ENCODE results near the gene SEMA3A. TPM values are rescaled to one million over a fixed set of nuclear protein-coding genes. Genes with fewer than 3 reads are reported as not detected.

The SEMA3A gene
- total and polyA plus RNA-seq, 8 donors, result 6.1 to 32.5 (median 23.8) TPM

GRCh38 chr7:84022009-84022408 lies 172.6 kb downstream of the SEMA3A start:
- no peak overlapping the region for H3K27ac ChIP-seq
- no peaks in the 10 kb centered on the region for H3K9me3 ChIP-seq
- TF ChIP-seq CTCF (IDR thresholded peaks at IDR 0.05), result no peak
- H3K4me3 ChIP-seq, result no peak overlapping the region
- no peaks in the 10 kb centered on the region for H3K4me1 ChIP-seq
- intact Hi-C loops (cut with DNase I), result no loop called here
- no peaks in the 10 kb centered on the region for H3K36me3 ChIP-seq
- DNase-seq (no peak), ATAC-seq (no peak)
- H3K27me3 ChIP-seq, result no peaks in the 10 kb centered on the region

- intact Hi-C loops (cut with DNase I), result no loop called here
- no peaks in the 10 kb centered on the region for H3K36me3 ChIP-seq
- ATAC-seq (no peak), DNase-seq (no peak)
- no peaks in the 10 kb centered on the region for H3K9me3 ChIP-seq
- H3K27me3 ChIP-seq, result no peaks in the 10 kb centered on the region
- no peak for TF ChIP-seq CTCF (IDR thresholded peaks at IDR 0.05)
- H3K4me1 ChIP-seq, result no peaks in the 10 kb centered on the region
- H3K4me3 ChIP-seq, result no peak overlapping the region
- no peak overlapping the region for H3K27ac ChIP-seq
Observed at GRCh38 chr7:84021292-84021908, 173.2 kb downstream of the SEMA3A start.

GRCh38 chr7:84017651-84018050 lies 176.9 kb downstream of the SEMA3A start:
- ATAC-seq, result no peak
- intact Hi-C loops (cut with DNase I), result no loop called here

GRCh38 chr7:84013616-84014240 lies 180.9 kb downstream of the SEMA3A start:
- intact Hi-C loops (cut with DNase I), result no loop called here
- TF ChIP-seq CTCF (IDR thresholded peaks at IDR 0.05), result no peak

More at GRCh38 chr7:84017651-84018050, 176.9 kb downstream of the SEMA3A start:
- Histone ChIP-seq H3K27me3 (no peaks in the 10 kb centered on the region), H3K4me1 (no peaks in the 10 kb centered on the region), H3K27ac (no peak overlapping the region), H3K9me3 (no peaks in the 10 kb centered on the region), H3K4me3 (no peak overlapping the region), H3K36me3 (no peaks in the 10 kb centered on the region)
- no peak for TF ChIP-seq CTCF (IDR thresholded peaks at IDR 0.05)
- no peak for DNase-seq

GRCh38 chr7:84009782-84010181 lies 184.8 kb downstream of the SEMA3A start:
- intact Hi-C loops (cut with DNase I), result no loop called here
- no peak overlapping the region for H3K27ac ChIP-seq
- DNase-seq (no peak), ATAC-seq (no peak)
- H3K4me1 ChIP-seq, result no peaks in the 10 kb centered on the region
- no peak for TF ChIP-seq CTCF (IDR thresholded peaks at IDR 0.05)
- H3K27me3 ChIP-seq, result no peaks in the 10 kb centered on the region
- no peak overlapping the region for H3K4me3 ChIP-seq
- no peaks in the 10 kb centered on the region for H3K9me3 ChIP-seq
- no peaks in the 10 kb centered on the region for H3K36me3 ChIP-seq

More at GRCh38 chr7:84013616-84014240, 180.9 kb downstream of the SEMA3A start:
- no peak for DNase-seq
- no peaks in the 10 kb centered on the region for H3K9me3 ChIP-seq
- ATAC-seq, result peak; percentile 46
- H3K27ac ChIP-seq, result no peak overlapping the region
- H3K4me3 ChIP-seq, result no peak overlapping the region
- H3K36me3 ChIP-seq, result no peaks in the 10 kb centered on the region
- no peaks in the 10 kb centered on the region for H3K4me1 ChIP-seq
- H3K27me3 ChIP-seq, result no peaks in the 10 kb centered on the region
